NCI-H1417 (cell line): ENCODE measurements around the gene S100A16.
"Not testable (repeated sequence)": the region's sequence is repeated elsewhere in the genome, so short reads cannot be mapped to it uniquely, and the experiment has no call there.

Experiments used
- DNase-seq, 3 experiments: peaks; one replicate each; lab custom pipeline; 2025; lab: John Stamatoyannopoulos, UW

The S100A16 gene

GRCh38 chr1:153586347-153586746, 26.6 kb downstream of the S100A16 start:
- DNase-seq = no peak

- DNase-seq = no peak
These were observed 27.9 kb downstream of the S100A16 start for GRCh38 chr1:153585006-153585405.

GRCh38 chr1:153583976-153584375, 29.0 kb downstream of the S100A16 start:
- DNase-seq = no peak

GRCh38 chr1:153583514-153583913, 29.4 kb downstream of the S100A16 start:
- DNase-seq = not testable (repeated sequence)

- not testable (repeated sequence) for DNase-seq
These were observed 30.1 kb downstream of the S100A16 start for GRCh38 chr1:153582836-153583235.

GRCh38 chr1:153578936-153579335, 34.0 kb downstream of the S100A16 start:
- no peak for DNase-seq

- DNase-seq = no peak
These were observed 34.4 kb downstream of the S100A16 start for GRCh38 chr1:153578490-153578889.

- DNase-seq = no peak
These were observed 35.3 kb downstream of the S100A16 start for GRCh38 chr1:153577624-153578051.

GRCh38 chr1:153577138-153577537, 35.8 kb downstream of the S100A16 start:
- DNase-seq = no peak

- peak in 1 of 3 experiments; percentile 52 for DNase-seq
These were observed 37.4 kb downstream of the S100A16 start for GRCh38 chr1:153575497-153575896.

- not testable (repeated sequence) for DNase-seq
These were observed 37.9 kb downstream of the S100A16 start for GRCh38 chr1:153575081-153575491.

GRCh38 chr1:153573351-153573750, 39.6 kb downstream of the S100A16 start:
- peak in 1 of 3 experiments; percentile 52 for DNase-seq

- DNase-seq = peak; percentile 57 to 76 (median 70)
These were observed 40.3 kb downstream of the S100A16 start for GRCh38 chr1:153572569-153573015.

GRCh38 chr1:153571706-153572105, 41.2 kb downstream of the S100A16 start:
- no peak for DNase-seq

GRCh38 chr1:153570874-153571273, 42.1 kb downstream of the S100A16 start:
- peak in 1 of 3 experiments; percentile 16 for DNase-seq

- DNase-seq = no peak
These were observed 43.5 kb downstream of the S100A16 start for GRCh38 chr1:153569465-153569864.

- peak; percentile 82 to 99 (median 92) for DNase-seq
These were observed 44.4 kb downstream of the S100A16 start for GRCh38 chr1:153568367-153569099.

GRCh38 chr1:153567621-153568366, 45.1 kb downstream of the S100A16 start:
- DNase-seq = peak in 2 of 3 experiments; percentile 25 to 46

GRCh38 chr1:153566414-153567371, 46.2 kb downstream of the S100A16 start:
- peak; percentile 61 to 70 (median 65) for DNase-seq

GRCh38 chr1:153565529-153566374, 47.2 kb downstream of the S100A16 start, which contains the start of gene S100A2:
S100A2 (minus strand) TSS chr1:153565844; CDS start chr1:153563877, 1,967 bp downstream.
- DNase-seq = peak; percentile 29 to 73 (median 35)

GRCh38 chr1:153563991-153564390, 48.9 kb downstream of the S100A16 start:
- no peak for DNase-seq
